Activated CD8-positive, alpha-beta T cell treated with anti-CD3 and anti-CD28 coated beads for 36 hours (primary cell): ENCODE measurements around the gene SSBP3. TPM values are rescaled to one million over a fixed set of nuclear protein-coding genes. Genes with fewer than 3 reads are reported as not detected.

ENCODE experiments used
- ATAC-seq: fragments of 200-7000 bp; cut with Tn5 transposase; one replicate; pipeline ENCODE4 v1.10.0; 2021; ENCODE audit warnings: mild to moderate bottlenecking, moderate library complexity
- CTCF ChIA-PET: fragments of 350-600 bp; sonication (Branson Sonifier 250); formaldehyde crosslinking; loops from one replicate; lab custom pipeline; 2021; ENCODE audit warnings: antibody characterized with exemption; lab: Charles Lee
- POLR2A ChIA-PET: fragments of 350-600 bp; sonication (Branson Sonifier 250); formaldehyde crosslinking; loops from one replicate; lab custom pipeline; 2021; ENCODE audit warnings: antibody characterized with exemption; lab: Charles Lee
- DNase-seq: peaks from one replicate; pipeline ENCODE4 v3.0.0-alpha.2; 2020
- H3K27ac Mint-ChIP-seq: one replicate; pipeline ENCODE4 v1.8.0; 2021; ENCODE audit warnings: mild to moderate bottlenecking, mixed read lengths
- H3K27me3 Mint-ChIP-seq: one replicate; pipeline ENCODE4 v1.8.0; 2021; ENCODE audit warnings: mixed read lengths
- H3K36me3 Mint-ChIP-seq: one replicate; pipeline ENCODE4 v1.8.0; 2021; ENCODE audit warnings: low read depth, mixed read lengths
- H3K4me1 Mint-ChIP-seq: one replicate; pipeline ENCODE4 v1.8.0; 2021; ENCODE audit warnings: low read depth, mixed read lengths
- H3K4me3 Mint-ChIP-seq: one replicate; pipeline ENCODE4 v1.8.0; 2021; ENCODE audit warnings: mild to moderate bottlenecking, moderate library complexity, mixed read lengths
- H3K9me3 Mint-ChIP-seq: one replicate; pipeline ENCODE4 v1.8.0; 2021; ENCODE audit warnings: mixed read lengths
- CTCF ChIP-seq: fragments of 200-600 bp; IDR thresholded peaks from one replicate; pipeline ENCODE4 v1.8.0; 2022; ENCODE audit warnings: antibody characterized with exemption, mild to moderate bottlenecking
- intact Hi-C: fragments of 100-400 bp; cut with micrococcal nuclease; formaldehyde crosslinking; loops from one replicate; pipeline ENCODE4 v1.10.0; 2022
- total RNA-seq, 2 experiments: library from RNA; stranded (reverse); gene quantifications; one replicate each; pipeline ENCODE4 v1.2.3, GENCODE V29; 2021

Gene SSBP3
- total RNA-seq, 2 experiments from 2014 or later, result 62.6 to 67.8 TPM

GRCh38 chr1:54307305-54307704, 98.9 kb downstream of the SSBP3 start:
- CTCF ChIA-PET, result no interaction called here
- H3K4me3 Mint-ChIP-seq, result no peak overlapping the region
- no peak for ATAC-seq
- POLR2A ChIA-PET, result no interaction called here
- intact Hi-C loops, result no loop called here
- H3K9me3 Mint-ChIP-seq, result no peaks in the 10 kb centered on the region
- peaks cover 74% of the 10 kb centered on the region for H3K4me1 Mint-ChIP-seq
- H3K27me3 Mint-ChIP-seq, result no peaks in the 10 kb centered on the region
- H3K27ac Mint-ChIP-seq, result no peak overlapping the region
- H3K36me3 Mint-ChIP-seq, result no peaks in the 10 kb centered on the region
- no peak for DNase-seq
- no peak for TF ChIP-seq CTCF

- Mint-ChIP-seq H3K4me3 (no peak overlapping the region), H3K9me3 (no peaks in the 10 kb centered on the region), H3K4me1 (peaks cover 75% of the 10 kb centered on the region), H3K27ac (no peak overlapping the region), H3K27me3 (no peaks in the 10 kb centered on the region), H3K36me3 (no peaks in the 10 kb centered on the region)
- ChIA-PET CTCF (interaction anchor here (1.6 kb wide), 1 partner anchor 193 kb away, joined by 3 read pairs; no protein-coding TSS in a partner anchor), POLR2A (no interaction called here)
- no peak for DNase-seq
- no peak for ATAC-seq
- no peak for TF ChIP-seq CTCF
- intact Hi-C loops, result no loop called here
Observed at GRCh38 chr1:54305906-54306514, 100.2 kb downstream of the SSBP3 start.

GRCh38 chr1:54304518-54304917, 101.7 kb downstream of the SSBP3 start:
- DNase-seq, result no peak
- Mint-ChIP-seq H3K4me3 (no peak overlapping the region), H3K4me1 (peaks cover 72% of the 10 kb centered on the region), H3K27me3 (no peaks in the 10 kb centered on the region), H3K9me3 (no peaks in the 10 kb centered on the region), H3K36me3 (no peaks in the 10 kb centered on the region), H3K27ac (no peak overlapping the region)
- ATAC-seq, result no peak
- TF ChIP-seq CTCF, result no peak
- intact Hi-C loops, result loop anchor here (5.0 kb wide), 1 partner anchor 98 kb away; no protein-coding TSS in a partner anchor
- POLR2A ChIA-PET, result interaction anchor here (1.4 kb wide), 1 partner anchor 9 kb away, joined by 6 read pairs; no protein-coding TSS in a partner anchor
- CTCF ChIA-PET, result no interaction called here

- Mint-ChIP-seq H3K27me3 (no peaks in the 10 kb centered on the region), H3K9me3 (no peaks in the 10 kb centered on the region), H3K4me3 (peak overlapping the region; percentile 37), H3K4me1 (peaks cover 77% of the 10 kb centered on the region), H3K36me3 (no peaks in the 10 kb centered on the region), H3K27ac (peak overlapping the region; percentile 85)
- CTCF ChIA-PET, result interaction anchor here (1.4 to 1.7 kb wide), 2 partner anchors 73 to 187 kb away, joined by 3 to 6 read pairs; no protein-coding TSS in a partner anchor
- intact Hi-C loops, result loop anchor here (5.0 kb wide), 1 partner anchor 99 kb away; no protein-coding TSS in a partner anchor
- ATAC-seq (peak; percentile 66), DNase-seq (peak; percentile 62)
- no peak for TF ChIP-seq CTCF
- POLR2A ChIA-PET, result interaction anchor here (0.7 to 1.9 kb wide), 4 partner anchors 8 to 97 kb away, joined by 4 to 7 read pairs (median 5); no protein-coding TSS in a partner anchor
Observed at GRCh38 chr1:54302951-54303843, 103.0 kb downstream of the SSBP3 start.
